NCI-H146 treated with DMSO at 0.1 percent for 48 hours (cell line): ENCODE results near the gene P3H1.

Source experiments
- DNase-seq: peaks from one replicate; lab custom pipeline; 2025; ENCODE audit not compliant: unreplicated experiment; lab: John Stamatoyannopoulos, UW

P3H1 gene

GRCh38 chr1:42745851-42746250, 21.0 kb downstream of the P3H1 start:
- no peak for DNase-seq

GRCh38 chr1:42744148-42744413, 22.7 kb downstream of the P3H1 start:
- no peak for DNase-seq

GRCh38 chr1:42743317-42744147, 23.3 kb downstream of the P3H1 start:
- DNase-seq: no peak

DNA sequence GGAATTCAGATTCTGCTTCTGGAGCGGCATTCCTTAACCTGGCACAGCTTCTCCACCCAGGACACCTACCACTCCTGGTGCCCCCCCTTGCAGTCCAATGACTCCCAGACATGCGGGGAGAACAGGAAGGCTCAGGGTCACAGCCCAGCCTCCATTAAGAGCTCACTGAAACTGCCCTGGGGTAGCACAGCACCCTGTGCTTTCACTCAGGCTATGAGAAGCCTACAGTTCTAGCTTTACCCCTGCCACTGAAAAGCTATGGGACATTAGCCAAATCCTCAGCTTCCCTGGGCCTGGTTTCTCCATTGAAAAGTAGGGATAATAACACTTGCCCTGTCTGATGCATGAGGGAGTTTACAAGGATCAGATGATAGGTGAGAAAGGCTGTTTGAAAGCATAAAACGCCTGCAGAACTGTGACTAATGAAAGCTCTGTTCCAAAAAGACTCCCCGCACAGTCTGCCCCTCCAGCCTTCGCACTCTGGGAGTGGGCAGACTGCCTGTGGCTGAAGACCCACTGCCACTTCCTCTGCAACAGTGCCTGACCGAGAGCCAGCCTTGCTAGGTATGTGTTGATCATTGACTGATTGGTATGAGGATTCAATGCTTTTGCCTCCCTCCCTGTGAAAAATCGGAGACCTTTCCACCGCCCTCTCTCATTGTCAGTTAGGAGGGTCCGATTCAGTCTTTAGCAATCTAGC, 24.1 kb downstream of the P3H1 start:
- no peak for DNase-seq

DNA sequence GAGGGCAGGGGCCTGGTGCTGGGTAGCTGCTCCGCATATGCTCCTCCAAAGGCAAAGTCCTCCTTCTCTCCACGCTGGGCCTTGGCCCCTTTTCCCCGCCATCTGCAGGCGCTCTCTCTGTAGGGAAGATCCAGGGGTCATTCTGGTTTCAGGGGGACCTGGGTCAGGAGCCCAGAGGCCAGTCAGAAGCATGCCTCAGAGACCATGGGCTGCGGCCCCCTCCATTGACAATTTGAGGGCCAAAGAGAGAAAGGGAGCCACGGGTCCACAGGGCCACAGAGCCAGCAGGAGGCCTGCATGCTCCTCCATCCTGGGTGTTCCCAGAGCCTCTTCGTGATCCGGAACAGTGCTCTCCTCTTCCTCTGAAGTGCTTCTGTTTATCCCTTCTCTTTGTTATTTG, 24.7 kb downstream of the P3H1 start:
- DNase-seq: no peak

DNA sequence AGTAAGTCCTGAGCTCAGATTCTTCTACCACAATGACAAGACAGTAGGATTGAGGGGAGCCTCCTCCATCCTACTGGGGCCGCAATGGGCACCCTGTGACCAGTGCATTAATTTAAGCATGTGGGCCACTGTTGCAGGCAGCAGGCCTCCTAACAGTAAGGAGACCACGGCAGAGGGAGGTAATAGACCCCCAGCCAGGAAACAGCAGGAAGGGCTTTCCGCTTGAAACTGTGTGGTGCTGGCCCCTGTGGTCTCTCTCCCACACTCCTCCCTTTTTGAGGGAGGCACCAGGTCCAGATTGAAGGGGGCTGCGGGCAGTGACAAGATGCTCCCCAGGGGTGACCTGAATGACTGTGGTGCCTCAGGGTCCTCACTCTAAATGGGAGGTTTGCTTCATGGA, 25.1 kb downstream of the P3H1 start:
- no peak for DNase-seq

DNA sequence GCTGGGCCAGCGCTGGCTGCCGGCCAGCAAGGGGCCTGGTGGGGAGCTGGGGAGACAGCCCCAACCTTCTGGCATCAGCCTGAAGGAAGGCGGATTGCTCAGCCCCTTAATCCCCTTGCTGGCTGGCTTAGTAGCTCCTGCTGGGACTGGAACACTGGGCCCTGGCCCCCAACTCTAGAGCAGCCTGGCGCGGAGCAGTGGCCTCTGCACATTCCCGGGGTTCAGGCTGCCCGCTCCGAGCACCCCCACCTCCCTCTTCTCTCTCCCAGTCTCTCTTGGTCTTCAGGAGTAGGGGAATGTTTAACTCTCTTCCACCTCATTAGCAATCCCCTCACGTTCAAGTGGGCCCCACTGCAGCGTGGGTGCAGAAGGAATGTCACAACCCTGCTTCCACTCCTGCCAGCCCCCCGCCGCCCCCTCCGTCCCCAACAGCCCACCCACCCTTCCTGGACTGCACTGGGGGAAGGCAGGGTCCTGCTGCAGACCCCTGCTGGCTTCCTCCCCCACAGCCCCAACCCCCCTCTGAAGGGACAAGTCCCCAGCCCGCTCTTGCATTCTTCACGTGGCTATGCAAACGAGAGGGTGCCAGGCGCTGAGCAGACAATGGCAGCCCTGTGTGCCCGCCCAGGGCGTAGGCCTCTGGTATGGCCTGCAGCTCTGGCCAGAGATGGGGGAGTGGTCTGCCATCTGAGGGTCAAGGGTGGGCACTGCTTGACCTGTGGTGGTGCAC, 25.8 kb downstream of the P3H1 start:
- DNase-seq: no peak

DNA sequence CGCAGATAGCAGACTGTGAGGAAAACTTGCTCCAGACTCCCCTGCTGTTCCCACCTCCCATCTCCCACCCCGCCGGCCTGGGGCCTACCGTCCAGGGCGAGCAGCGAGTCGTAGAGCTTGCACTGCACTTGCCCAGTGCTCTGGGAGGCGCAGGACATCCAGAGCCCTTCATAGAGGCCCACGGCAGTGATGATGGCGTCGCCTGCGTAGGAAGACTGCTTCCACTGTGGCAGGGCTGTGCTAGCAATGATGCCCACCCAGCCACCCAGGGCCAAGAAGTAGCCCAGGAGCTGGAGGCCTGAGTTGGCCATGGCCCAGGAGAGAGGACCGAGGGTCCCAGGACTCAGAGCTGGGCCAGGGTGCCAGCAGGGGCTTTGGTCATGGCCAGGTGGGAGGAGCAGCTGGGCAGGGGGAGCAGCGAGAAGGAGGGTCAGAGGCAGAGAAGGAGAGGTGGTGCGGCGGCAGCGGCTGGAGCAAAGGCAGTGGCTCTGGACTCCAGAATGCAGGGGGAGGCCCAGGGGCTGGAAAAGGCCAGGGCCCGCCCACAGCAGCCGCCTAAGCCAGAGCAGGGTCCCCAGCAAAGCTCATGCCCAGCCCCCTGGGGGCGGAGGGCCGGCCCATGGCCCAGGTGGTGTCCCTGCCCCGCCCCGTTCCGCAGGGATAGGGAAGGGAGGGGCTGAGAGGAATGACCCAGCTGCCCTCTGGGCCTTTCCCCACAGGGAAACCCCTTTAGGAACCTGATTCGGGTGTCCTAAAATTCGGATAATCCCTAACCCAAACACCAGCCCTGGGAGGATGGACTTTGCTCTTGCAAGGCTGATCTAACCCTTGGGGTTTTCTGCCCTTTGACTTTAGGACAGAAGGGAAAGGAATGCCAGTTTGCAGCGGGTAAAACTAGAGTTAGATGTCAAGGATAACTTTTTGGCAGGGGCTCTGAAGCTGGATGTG, 26.8 kb downstream of the P3H1 start, which contains the start of gene CLDN19:
Gene CLDN19 (minus strand): TSS at position 484 of the 948 bp plus-strand sequence. CDS start 173 bp downstream, at position 311.
- no peak for DNase-seq

- no peak for DNase-seq
Measured at GRCh38 chr1:42738678-42739226, 28.1 kb downstream of the P3H1 start.

DNA sequence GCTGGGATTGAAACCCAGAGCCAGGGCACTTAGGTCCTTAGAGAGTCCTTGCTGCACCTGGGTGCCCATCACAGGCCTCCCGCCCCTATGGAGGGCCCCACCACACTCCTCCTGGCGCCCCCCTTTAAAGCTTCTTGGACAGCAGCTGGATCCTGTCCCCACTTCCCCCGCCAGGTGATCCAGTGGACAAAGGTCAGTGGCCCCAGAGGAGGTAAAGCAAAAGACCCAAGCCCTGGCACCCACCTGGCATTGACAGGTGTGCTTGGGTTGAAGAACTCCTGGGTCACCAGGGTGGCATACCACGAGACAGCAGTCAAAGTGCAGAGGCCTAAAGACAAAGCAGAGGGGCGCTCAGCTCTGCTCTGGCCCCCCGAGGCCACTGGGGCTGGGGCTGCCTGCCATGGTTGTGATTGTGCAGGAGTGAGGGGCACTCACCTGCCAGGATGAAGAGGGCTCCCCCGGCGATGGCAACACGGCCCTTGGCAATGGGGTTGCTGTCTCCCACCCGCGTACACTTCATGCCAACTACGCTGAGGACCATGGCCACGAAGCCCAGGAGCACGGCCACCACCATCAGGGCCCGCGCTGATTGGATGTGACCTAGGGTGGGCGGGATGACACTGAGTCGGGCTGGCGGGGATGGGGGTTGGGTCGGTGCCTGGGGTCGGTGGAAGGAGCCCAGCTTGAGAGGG, 28.7 kb downstream of the P3H1 start:
- DNase-seq: no peak

GRCh38 chr1:42737257-42737656, 29.6 kb downstream of the P3H1 start:
- no peak for DNase-seq

DNA sequence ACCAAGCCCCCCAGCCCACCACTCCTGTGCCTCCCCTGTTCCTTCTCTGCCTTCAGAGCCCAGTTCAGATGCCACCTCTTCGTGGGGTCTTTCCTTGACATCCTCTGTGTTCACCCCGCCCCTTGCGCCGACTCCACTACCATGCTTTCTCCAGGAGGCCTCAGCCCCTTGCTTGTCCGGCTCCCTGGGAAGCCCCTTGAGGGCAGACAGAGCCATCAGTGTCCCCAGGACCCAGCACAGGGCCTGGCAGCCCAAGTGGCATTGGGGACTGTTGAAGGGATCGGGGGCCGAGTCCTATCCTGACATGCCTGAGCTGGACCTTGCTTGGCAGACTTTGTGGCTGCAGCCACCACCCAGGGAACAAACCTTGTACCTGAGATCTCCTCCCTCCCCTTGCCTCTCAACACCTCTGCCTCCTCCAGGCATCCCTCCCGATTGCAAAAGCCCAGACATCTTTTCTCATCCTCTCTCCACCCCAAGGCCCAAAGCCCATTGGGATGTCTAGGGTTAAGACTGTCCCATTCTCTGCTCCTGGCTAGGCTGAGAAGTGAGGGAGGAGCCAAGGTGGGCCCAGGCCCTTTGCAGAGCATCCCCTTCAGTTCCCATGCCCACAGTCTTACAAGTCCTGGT, 30.1 kb downstream of the P3H1 start:
- DNase-seq: no peak

- DNase-seq: no peak
Measured at GRCh38 chr1:42736152-42736551, 30.7 kb downstream of the P3H1 start.

- no peak for DNase-seq
Measured at GRCh38 chr1:42735477-42736105, 31.2 kb downstream of the P3H1 start.

DNA sequence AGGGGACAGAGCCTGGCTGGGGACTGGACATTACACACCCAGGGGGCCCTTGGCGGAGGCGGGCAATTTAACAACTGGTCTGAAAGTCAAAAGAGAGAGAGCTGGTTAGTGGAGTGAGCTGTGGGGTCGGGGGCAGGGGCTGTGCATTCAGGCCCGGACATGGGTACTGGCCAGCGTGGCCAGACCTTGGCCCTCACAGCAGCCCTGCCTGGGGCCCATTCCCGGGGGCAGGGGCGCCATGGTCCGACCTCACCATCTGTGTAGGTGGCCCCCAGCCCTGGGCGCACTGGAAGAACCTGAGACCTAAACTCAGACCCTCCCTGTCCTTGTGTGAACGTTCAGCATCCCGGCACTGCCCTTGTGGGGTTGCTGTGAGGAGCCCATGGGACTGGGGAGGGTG, 31.8 kb downstream of the P3H1 start:
- DNase-seq: no peak

GRCh38 chr1:42734201-42735035, 32.4 kb downstream of the P3H1 start:
- no peak for DNase-seq

GRCh38 chr1:42733415-42734200, 33.2 kb downstream of the P3H1 start:
- no peak for DNase-seq
